H9 (cell line): Measurements from ENCODE around the gene ATXN7. TPM values are rescaled to one million over a fixed set of nuclear protein-coding genes. Genes with fewer than 3 reads are reported as not detected.

Source experiments
- DNase-seq: peaks from one replicate; pipeline ENCODE4 v3.0.0-alpha.2; 2017
- H2AFZ ChIP-seq: one replicate; pipeline ENCODE4 v1.6.1; 2013; ENCODE audit warnings: mild to moderate bottlenecking, low read length, control low read depth, moderate library complexity
- H2AK5ac ChIP-seq: 2 replicates; pipeline ENCODE4 v1.6.1; 2013; ENCODE audit warnings: low read length, control low read depth, mixed read lengths; ENCODE audit not compliant: insufficient read length
- H2BK120ac ChIP-seq: one replicate; pipeline ENCODE4 v1.6.1; 2013; ENCODE audit warnings: low read depth, mild to moderate bottlenecking, low read length, control low read depth, inconsistent platforms; ENCODE audit not compliant: poor library complexity, severe bottlenecking
- H2BK12ac ChIP-seq: 2 replicates; pipeline ENCODE4 v1.6.1; 2013; ENCODE audit warnings: low read length, control low read depth, mixed read lengths, low read depth; ENCODE audit not compliant: insufficient read length
- H2BK15ac ChIP-seq: 2 replicates; pipeline ENCODE4 v1.6.1; 2013; ENCODE audit warnings: low read depth, low read length, control low read depth
- H2BK20ac ChIP-seq: one replicate; pipeline ENCODE4 v1.6.1; 2013; ENCODE audit warnings: low read depth, mild to moderate bottlenecking, low read length, control low read depth, inconsistent platforms; ENCODE audit not compliant: poor library complexity, severe bottlenecking
- H2BK5ac ChIP-seq: 2 replicates; pipeline ENCODE4 v1.6.1; 2013; ENCODE audit warnings: low read length, control low read depth, mixed read lengths; ENCODE audit not compliant: insufficient read length
- H3K14ac ChIP-seq: 2 replicates; pipeline ENCODE4 v1.6.1; 2013; ENCODE audit warnings: low read length, control low read depth; ENCODE audit not compliant: insufficient read depth
- H3K18ac ChIP-seq: 2 replicates; pipeline ENCODE4 v1.6.1; 2013; ENCODE audit warnings: low read depth, mild to moderate bottlenecking, mixed read lengths, low read length, control low read depth; ENCODE audit not compliant: insufficient read length
- H3K23ac ChIP-seq: 2 replicates; pipeline ENCODE4 v1.6.1; 2013; ENCODE audit warnings: low read length, control low read depth, mixed read lengths, low read depth; ENCODE audit not compliant: insufficient read length
- H3K23me2 ChIP-seq: 2 replicates; pipeline ENCODE4 v1.6.1; 2013; ENCODE audit warnings: low read depth, mild to moderate bottlenecking, mixed read lengths, low read length, control low read depth; ENCODE audit not compliant: insufficient read length, poor library complexity, severe bottlenecking
- H3K27ac ChIP-seq: 2 replicates; pipeline ENCODE4 v1.5.1; 2013; ENCODE audit warnings: low read length, control low read depth, mixed read lengths, low read depth; ENCODE audit not compliant: insufficient read length
- H3K27me3 ChIP-seq: 2 replicates; pipeline ENCODE4 v1.6.1; 2013; ENCODE audit warnings: low read length, control low read depth, inconsistent platforms; ENCODE audit not compliant: insufficient read depth
- H3K4ac ChIP-seq: 2 replicates; pipeline ENCODE4 v1.6.1; 2013; ENCODE audit warnings: low read depth, mild to moderate bottlenecking, control low read depth, inconsistent platforms, low read length, moderate library complexity
- H3K4me1 ChIP-seq: 2 replicates; pipeline ENCODE4 v1.6.1; 2013; ENCODE audit warnings: low read length, control low read depth, inconsistent platforms; ENCODE audit not compliant: insufficient read depth
- H3K4me2 ChIP-seq: 2 replicates; pipeline ENCODE4 v1.6.1; 2013; ENCODE audit warnings: low read length, control low read depth, mixed read lengths; ENCODE audit not compliant: insufficient read length, insufficient read depth
- H3K56ac ChIP-seq: 2 replicates; pipeline ENCODE4 v1.6.1; 2013; ENCODE audit warnings: low read depth, mild to moderate bottlenecking, mixed read lengths, low read length, control low read depth; ENCODE audit not compliant: insufficient read length
- H3K79me1 ChIP-seq: 2 replicates; pipeline ENCODE4 v1.6.1; 2013; ENCODE audit warnings: low read depth, mild to moderate bottlenecking, moderate library complexity, low read length, control low read depth, inconsistent platforms; ENCODE audit not compliant: insufficient read depth, poor library complexity, severe bottlenecking
- H3K79me2 ChIP-seq: 2 replicates; pipeline ENCODE4 v1.6.1; 2013; ENCODE audit warnings: low read length, control low read depth, inconsistent platforms; ENCODE audit not compliant: insufficient read depth
- H3K9ac ChIP-seq: 2 replicates; pipeline ENCODE4 v1.6.1; 2013; ENCODE audit warnings: low read length, control low read depth, mixed read lengths; ENCODE audit not compliant: insufficient read length; ENCODE audit errors: extremely low read depth
- H3K9me3 ChIP-seq: one replicate; pipeline ENCODE4 v1.6.1; 2013; ENCODE audit warnings: low read depth, low read length, inconsistent platforms; ENCODE audit not compliant: control insufficient read depth
- H3T11ph ChIP-seq: one replicate; pipeline ENCODE4 v1.6.1; 2013; ENCODE audit warnings: mild to moderate bottlenecking, low read length, control low read depth, inconsistent platforms
- H4K20me1 ChIP-seq: one replicate; pipeline ENCODE4 v1.6.1; 2013; ENCODE audit not compliant: control insufficient read depth, insufficient read length, insufficient read depth
- H4K5ac ChIP-seq: 2 replicates; pipeline ENCODE4 v1.6.1; 2013; ENCODE audit warnings: low read depth, mild to moderate bottlenecking, mixed read lengths, low read length, control low read depth; ENCODE audit not compliant: insufficient read length
- H4K8ac ChIP-seq: replicated peaks from 2 replicates; pipeline ENCODE4 v1.6.1; 2013; ENCODE audit warnings: low read length, control low read depth, mixed read lengths, low read depth; ENCODE audit not compliant: insufficient read length
- H4K91ac ChIP-seq: 2 replicates; pipeline ENCODE4 v1.6.1; 2013; ENCODE audit warnings: low read depth, mild to moderate bottlenecking, moderate library complexity, mixed read lengths, low read length, control low read depth; ENCODE audit not compliant: insufficient read length
- H3K27ac Mint-ChIP-seq, 3 experiments: 2 replicates in 2 of 3; 3 replicates in 1 of 3; pipeline ENCODE4 v1.8.0; 2020 to 2021; ENCODE audit warnings: mixed read lengths in 3 of 3, mild to moderate bottlenecking in 1 of 3, moderate library complexity in 1 of 3
- H3K27me3 Mint-ChIP-seq: 2 replicates; pipeline ENCODE4 v1.8.0; 2021; ENCODE audit warnings: low read depth, mild to moderate bottlenecking, moderate library complexity, mixed read lengths
- H3K36me3 Mint-ChIP-seq, 3 experiments: 2 replicates in 2 of 3; 3 replicates in 1 of 3; pipeline ENCODE4 v1.8.0; 2020 to 2021; ENCODE audit warnings: low read depth in 3 of 3, mixed read lengths in 3 of 3; ENCODE audit not compliant: insufficient read depth in 1 of 3
- H3K4me1 Mint-ChIP-seq, 2 experiments: 2 replicates each; pipeline ENCODE4 v1.8.0; 2020; ENCODE audit warnings: mixed read lengths in 2 of 2
- H3K4me3 Mint-ChIP-seq, 2 experiments: 2 replicates in 1 of 2; 3 replicates in 1 of 2; pipeline ENCODE4 v1.8.0; 2020 to 2021; ENCODE audit warnings: mild to moderate bottlenecking in 2 of 2, mixed read lengths in 2 of 2, moderate library complexity in 1 of 2
- H3K9me3 Mint-ChIP-seq, 2 experiments: 2 replicates in 1 of 2; 3 replicates in 1 of 2; pipeline ENCODE4 v1.8.0; 2020; ENCODE audit warnings: mild to moderate bottlenecking in 2 of 2, mixed read lengths in 2 of 2, moderate library complexity in 1 of 2
- CTCF ChIP-seq: fragments of 200-600 bp; sonication (generic); conservative IDR thresholded peaks from 3 replicates; pipeline ENCODE4 v1.8.0; 2021; ENCODE audit warnings: antibody characterized with exemption, mild to moderate bottlenecking
- WGBS: extraction: QIAGEN DNeasy Blood & Tissue Kit; methylation state at CpG from one replicate; pipeline ENCODE4 v1.1.7; 2013; ENCODE audit warnings: missing lambda C conversion rate, low lambda C conversion rate, mixed read lengths; ENCODE audit not compliant: insufficient read length; ENCODE audit errors: extremely low coverage; 5-methylcytosine and 5-hydroxymethylcytosine counted together
- total RNA-seq: library from RNA; stranded (reverse); gene quantifications from 2 replicates; pipeline ENCODE4 v1.2.1, GENCODE V29; 2021

Gene ATXN7
- total RNA-seq, 1 experiment from 2014 or later = 21.5 TPM

GRCh38 chr3:63872135-63872924, 8.7 kb downstream of the ATXN7 start:
- H3K56ac ChIP-seq = no peak overlapping the region
- H3T11ph ChIP-seq = no peak overlapping the region
- no CpG with 5 or more reads among the region's 2 CpGs for WGBS
- H3K27ac ChIP-seq = no peak overlapping the region
- H3K4ac ChIP-seq = no peak overlapping the region
- H3K14ac ChIP-seq = no peak overlapping the region
- Mint-ChIP-seq H3K9me3 (no peaks in the 10 kb centered on the region), H3K4me3 (no peak overlapping the region), H3K36me3 (peaks cover 0 to 4% (median 1%) of the 10 kb centered on the region in 3 experiments; a peak in 2 of 7 replicates), H3K27me3 (no peaks in the 10 kb centered on the region), H3K27ac (no peak overlapping the region), H3K4me1 (peaks cover 17 to 23% of the 10 kb centered on the region in 2 experiments)
- H3K79me2 ChIP-seq = peaks cover 4% of the 10 kb centered on the region; the same call in 1 of the 2 replicates
- no peak overlapping the region for H2BK5ac ChIP-seq
- no peak overlapping the region for H2BK120ac ChIP-seq
- H2BK15ac ChIP-seq = no peak overlapping the region
- H2AFZ ChIP-seq = no peak overlapping the region
- H3K23ac ChIP-seq = no peak overlapping the region
- H3K23me2 ChIP-seq = no peaks in the 10 kb centered on the region
- no peak for TF ChIP-seq CTCF
- DNase-seq = no peak
- H4K91ac ChIP-seq = no peak overlapping the region
- no peak overlapping the region for H4K8ac ChIP-seq
- H3K4me2 ChIP-seq = no peak overlapping the region
- H3K9me3 ChIP-seq = no peaks in the 10 kb centered on the region
- no peak overlapping the region for H2BK20ac ChIP-seq
- no peak overlapping the region for H2AK5ac ChIP-seq
- H4K20me1 ChIP-seq = no peaks in the 10 kb centered on the region
- no peak overlapping the region for H3K9ac ChIP-seq
- peaks cover 9% of the 10 kb centered on the region for H3K4me1 ChIP-seq
- H2BK12ac ChIP-seq = no peak overlapping the region
- no peak overlapping the region for H3K18ac ChIP-seq
- peaks cover 4% of the 10 kb centered on the region for H3K79me1 ChIP-seq
- H4K5ac ChIP-seq = no peak overlapping the region
- no peaks in the 10 kb centered on the region for H3K27me3 ChIP-seq
